ENCODE results near the gene C9orf78. TPM values are rescaled to one million over a fixed set of nuclear protein-coding genes. Genes with fewer than 3 reads are reported as not detected.

C9orf78 gene
- total RNA-seq (91.6 TPM), polyA plus RNA-seq (100 to 1,000 TPM; 155 to 196 (median 170) TPM)

GRCh38 chr9:129835128-129835859 lies at the start of gene C9orf78, which contains the start of gene USP20:
Gene C9orf78 (minus strand): TSS chr9:129835275. CDS start chr9:129835221, 54 bp downstream.
Gene USP20 (plus strand): TSS chr9:129835458. CDS start chr9:129852556, 17,098 bp downstream.
- Histone ChIP-seq H3K27me3 (ENCODE audit: control insufficient read depth, insufficient read depth, low read length) (no peaks in the 10 kb centered on the region), H3K36me3 (ENCODE audit: control insufficient read depth, insufficient read depth, low read length) (peaks cover 37% of the 10 kb centered on the region), H3K4me1 (ENCODE audit: control insufficient read depth, insufficient read depth, low read length, poor library complexity, severe bottlenecking) (peaks cover 60% of the 10 kb centered on the region), H3K27ac (ENCODE audit: insufficient read depth, low read length, poor library complexity, severe bottlenecking) (peak within 1 kb of the TSS; percentile 93), H3K4me3 (ENCODE audit: low read depth, low read length) (peak within 1 kb of the TSS; percentile 92), H3K9me3 (ENCODE audit: control insufficient read depth in 2 of 2, low read length in 2 of 2) (no peaks in the 10 kb centered on the region)
- peak within 1 kb of the TSS; percentile 98 to 99 (median 98) for H3K4me3 Mint-ChIP-seq
- peaks cover 21 to 63% (median 45%) of the 10 kb centered on the region in 4 donors for H3K4me1 Mint-ChIP-seq
- DNase-seq, result peak; percentile 96 to 98 (median 98)
- peak; percentile 92 to 94 for ATAC-seq (ENCODE audit: low read depth in 2 of 2)
- no peaks in the 10 kb centered on the region for H3K9me3 Mint-ChIP-seq
- H3K36me3 Mint-ChIP-seq, result peaks cover 15% of the 10 kb centered on the region
- no peaks in the 10 kb centered on the region for H3K27me3 Mint-ChIP-seq
- peak within 1 kb of the TSS; percentile 96 to 98 (median 98) for H3K27ac Mint-ChIP-seq

- Histone ChIP-seq H3K36me3 (ENCODE audit: control insufficient read depth, insufficient read depth, low read length) (no peaks in the 10 kb centered on the region), H3K4me1 (ENCODE audit: control insufficient read depth, insufficient read depth, low read length, poor library complexity, severe bottlenecking) (peaks cover 61% of the 10 kb centered on the region), H3K9me3 (ENCODE audit: control insufficient read depth in 2 of 2, low read length in 2 of 2) (no peaks in the 10 kb centered on the region), H3K4me3 (ENCODE audit: low read depth, low read length) (peak overlapping the region; percentile 86), H3K27ac (ENCODE audit: insufficient read depth, low read length, poor library complexity, severe bottlenecking) (peak overlapping the region; percentile 99), H3K27me3 (ENCODE audit: control insufficient read depth, insufficient read depth, low read length) (no peaks in the 10 kb centered on the region)
- peaks cover 17 to 63% (median 32%) of the 10 kb centered on the region in 4 donors for H3K4me1 Mint-ChIP-seq
- H3K4me3 Mint-ChIP-seq, result peak overlapping the region; percentile 92 to 98 (median 92)
- peak; percentile 94 to 99 (median 96) for DNase-seq
- H3K36me3 Mint-ChIP-seq, result peaks cover 5% of the 10 kb centered on the region
- peak overlapping the region; percentile 99 to 100 (median 100) for H3K27ac Mint-ChIP-seq
- peaks cover 18% of the 10 kb centered on the region for H3K27me3 Mint-ChIP-seq
- peak; percentile 65 to 70 for ATAC-seq (ENCODE audit: low read depth in 2 of 2)
- H3K9me3 Mint-ChIP-seq, result no peaks in the 10 kb centered on the region
Measured at GRCh38 chr9:129884220-129885017, 49.3 kb upstream of the C9orf78 start.

GRCh38 chr9:129881547-129882324 lies 46.7 kb upstream of the C9orf78 start:
- no peak for DNase-seq
- no peaks in the 10 kb centered on the region for H3K9me3 Mint-ChIP-seq
- H3K27me3 Mint-ChIP-seq, result peaks cover 7% of the 10 kb centered on the region
- Histone ChIP-seq H3K9me3 (ENCODE audit: control insufficient read depth in 2 of 2, low read length in 2 of 2) (no peaks in the 10 kb centered on the region), H3K36me3 (ENCODE audit: control insufficient read depth, insufficient read depth, low read length) (peaks cover 13% of the 10 kb centered on the region), H3K27ac (ENCODE audit: insufficient read depth, low read length, poor library complexity, severe bottlenecking) (peak overlapping the region; percentile 37), H3K4me1 (ENCODE audit: control insufficient read depth, insufficient read depth, low read length, poor library complexity, severe bottlenecking) (peaks cover 34% of the 10 kb centered on the region), H3K27me3 (ENCODE audit: control insufficient read depth, insufficient read depth, low read length) (no peaks in the 10 kb centered on the region), H3K4me3 (ENCODE audit: low read depth, low read length) (no peak overlapping the region)
- ATAC-seq (ENCODE audit: low read depth in 2 of 2), result no peak
- peaks cover 11 to 37% (median 14%) of the 10 kb centered on the region in 4 donors for H3K4me1 Mint-ChIP-seq
- H3K36me3 Mint-ChIP-seq, result peaks cover 5% of the 10 kb centered on the region
- H3K27ac Mint-ChIP-seq, result peak overlapping the region; percentile 16 to 69 (median 49)
- H3K4me3 Mint-ChIP-seq, result peak overlapping the region in 2 of 4 donors; percentile 31 to 61

- Histone ChIP-seq H3K4me1 (ENCODE audit: control insufficient read depth, insufficient read depth, low read length, poor library complexity, severe bottlenecking) (peaks cover 26% of the 10 kb centered on the region), H3K4me3 (ENCODE audit: low read depth, low read length) (no peak overlapping the region), H3K27me3 (ENCODE audit: control insufficient read depth, insufficient read depth, low read length) (no peaks in the 10 kb centered on the region), H3K9me3 (ENCODE audit: control insufficient read depth in 2 of 2, low read length in 2 of 2) (no peaks in the 10 kb centered on the region), H3K27ac (ENCODE audit: insufficient read depth, low read length, poor library complexity, severe bottlenecking) (no peak overlapping the region), H3K36me3 (ENCODE audit: control insufficient read depth, insufficient read depth, low read length) (peaks cover 17% of the 10 kb centered on the region)
- no peaks in the 10 kb centered on the region for H3K9me3 Mint-ChIP-seq
- H3K27ac Mint-ChIP-seq, result no peak overlapping the region
- H3K4me3 Mint-ChIP-seq, result peak overlapping the region in 2 of 4 donors; percentile 47 to 52
- H3K4me1 Mint-ChIP-seq, result peaks cover 9 to 30% (median 11%) of the 10 kb centered on the region in 4 donors
- peaks cover 4% of the 10 kb centered on the region for H3K27me3 Mint-ChIP-seq
- ATAC-seq (ENCODE audit: low read depth in 2 of 2) (no peak), DNase-seq (no peak)
- H3K36me3 Mint-ChIP-seq, result peaks cover 5% of the 10 kb centered on the region
Measured at GRCh38 chr9:129880654-129881546, 45.8 kb upstream of the C9orf78 start.

GRCh38 chr9:129879991-129880653 lies 45.0 kb upstream of the C9orf78 start:
- H3K27ac Mint-ChIP-seq, result peak overlapping the region in 2 of 3 donors; percentile 25 to 87
- Histone ChIP-seq H3K4me1 (ENCODE audit: control insufficient read depth, insufficient read depth, low read length, poor library complexity, severe bottlenecking) (peaks cover 18% of the 10 kb centered on the region), H3K9me3 (ENCODE audit: control insufficient read depth in 2 of 2, low read length in 2 of 2) (no peaks in the 10 kb centered on the region), H3K4me3 (ENCODE audit: low read depth, low read length) (no peak overlapping the region), H3K27me3 (ENCODE audit: control insufficient read depth, insufficient read depth, low read length) (no peaks in the 10 kb centered on the region), H3K27ac (ENCODE audit: insufficient read depth, low read length, poor library complexity, severe bottlenecking) (no peak overlapping the region), H3K36me3 (ENCODE audit: control insufficient read depth, insufficient read depth, low read length) (peaks cover 25% of the 10 kb centered on the region)
- DNase-seq, result no peak
- peak overlapping the region in 1 of 4 donors; percentile 52 for H3K4me3 Mint-ChIP-seq
- no peaks in the 10 kb centered on the region for H3K9me3 Mint-ChIP-seq
- H3K27me3 Mint-ChIP-seq, result peaks cover 4% of the 10 kb centered on the region
- H3K4me1 Mint-ChIP-seq, result peaks cover 7 to 24% (median 11%) of the 10 kb centered on the region in 4 donors
- ATAC-seq (ENCODE audit: low read depth in 2 of 2), result no peak
- peaks cover 5% of the 10 kb centered on the region for H3K36me3 Mint-ChIP-seq

GRCh38 chr9:129879103-129879699 lies 44.1 kb upstream of the C9orf78 start:
- peak in 1 of 2 donors; percentile 28 for ATAC-seq (ENCODE audit: low read depth in 2 of 2)
- no peak for DNase-seq
- peaks cover 34% of the 10 kb centered on the region for H3K36me3 ChIP-seq (ENCODE audit: control insufficient read depth, insufficient read depth, low read length)
- H3K27me3 ChIP-seq (ENCODE audit: control insufficient read depth, insufficient read depth, low read length), result no peaks in the 10 kb centered on the region
- no peak overlapping the region for H3K4me3 ChIP-seq (ENCODE audit: low read depth, low read length)
- Mint-ChIP-seq H3K9me3 (no peaks in the 10 kb centered on the region), H3K4me1 (peaks cover 3 to 18% (median 5%) of the 10 kb centered on the region in 4 donors), H3K27ac (no peak overlapping the region), H3K4me3 (no peak overlapping the region), H3K36me3 (peaks cover 10% of the 10 kb centered on the region), H3K27me3 (no peaks in the 10 kb centered on the region)
- peaks cover 9% of the 10 kb centered on the region for H3K4me1 ChIP-seq (ENCODE audit: control insufficient read depth, insufficient read depth, low read length, poor library complexity, severe bottlenecking)
- no peaks in the 10 kb centered on the region for H3K9me3 ChIP-seq (ENCODE audit: control insufficient read depth in 2 of 2, low read length in 2 of 2)
- no peak overlapping the region for H3K27ac ChIP-seq (ENCODE audit: insufficient read depth, low read length, poor library complexity, severe bottlenecking)
